ENCODE measurements around the gene EXOC6B. TPM values are rescaled to one million over a fixed set of nuclear protein-coding genes. Genes with fewer than 3 reads are reported as not detected.

Gene EXOC6B
- total and polyA plus RNA-seq, 10 of the 15 experiments (the other 5 are each of a cell fraction or from before 2014, with no cell fraction given), result 0.23 to 2.2 (median 1.2) TPM

DNA sequence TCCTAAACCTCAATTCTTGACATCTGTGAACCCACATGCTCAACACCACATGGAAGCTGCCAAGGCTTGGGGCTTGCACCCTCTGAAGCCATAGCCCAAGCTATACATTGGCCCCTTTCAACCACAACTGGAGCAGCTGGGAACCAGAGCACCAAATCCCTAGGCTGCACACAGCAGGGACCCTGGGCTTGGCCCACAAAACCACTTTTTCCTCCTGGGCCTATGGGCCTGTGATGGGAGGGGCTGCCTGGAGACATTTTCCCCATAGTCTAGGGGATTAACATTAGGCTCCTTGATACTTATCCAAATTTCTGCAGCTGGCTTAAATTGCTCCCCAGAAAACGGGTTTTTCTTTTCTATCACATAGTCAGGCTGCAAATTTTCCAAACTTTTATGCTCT lies 40.3 kb downstream of the EXOC6B start:
- RAD21 ChIA-PET (ENCODE audit: unreplicated experiment), result no interaction called here
- ATAC-seq, result no peak
- no peak for TF ChIP-seq ZZZ3 (IDR thresholded peaks at IDR 0.05; ENCODE audit: control insufficient read depth, insufficient read length, low read depth)

DNA sequence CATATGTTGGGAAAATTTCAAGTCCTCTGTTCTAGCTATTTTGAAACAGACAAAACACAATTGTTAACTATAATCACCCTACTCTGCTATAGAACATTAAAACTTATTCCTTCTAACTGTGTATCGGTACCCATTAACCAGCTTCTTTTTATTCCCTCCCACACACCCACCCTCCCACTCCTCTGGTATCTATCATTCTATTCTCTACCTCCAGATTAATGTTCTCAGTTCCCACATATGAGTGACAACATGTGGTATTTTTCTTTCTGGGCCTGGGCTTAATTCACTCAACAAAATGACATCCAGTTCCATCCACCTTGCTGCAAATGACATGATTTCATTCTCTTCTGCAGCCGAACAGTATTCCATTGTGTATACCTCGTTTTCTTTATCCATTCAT lies 43.3 kb downstream of the EXOC6B start:
- FAIRE-seq, result no peak
- RAD21 ChIA-PET (ENCODE audit: unreplicated experiment), result no interaction called here
- CTCF ChIA-PET, result interaction anchor here (1.0 kb wide), 1 partner anchor 77 kb away, joined by 5 read pairs; no protein-coding TSS in a partner anchor

More for the DNA sequence above, 40.3 kb downstream of the EXOC6B start:
- 0% methylated on average over 1 of the region's 1 CpG for WGBS (ENCODE audit: insufficient coverage, insufficient replicate concordance, low lambda C conversion rate, missing lambda C conversion rate)
- Histone ChIP-seq H2AFZ (ENCODE audit: control insufficient read depth, low read depth, low read length) (no peak overlapping the region), H3K4me2 (ENCODE audit: control insufficient read depth, insufficient read depth) (no peak overlapping the region), H3K4me3 (no peak overlapping the region), H3K9me3 (replicated peaks; ENCODE audit: control insufficient read depth, insufficient read depth, low read length) (no peaks in the 10 kb centered on the region), H3K36me3 (ENCODE audit: control insufficient read depth in 2 of 2, insufficient read depth in 2 of 2, low read length in 1 of 2) (no peaks in the 10 kb centered on the region), H3K27me3 (replicated peaks in 1 of 2; ENCODE audit: control insufficient read depth in 2 of 2, insufficient read depth in 2 of 2, low read length in 1 of 2) (no peaks in the 10 kb centered on the region), H4K20me1 (ENCODE audit: control insufficient read depth, insufficient read depth) (no peaks in the 10 kb centered on the region), H3K4me1 (ENCODE audit: control insufficient read depth, insufficient read depth, low read length) (no peaks in the 10 kb centered on the region), H3K9ac (ENCODE audit: control insufficient read depth, insufficient read depth, low read length) (no peak overlapping the region), H3K79me2 (ENCODE audit: control insufficient read depth, insufficient read depth, low read length) (no peaks in the 10 kb centered on the region), H3K27ac (ENCODE audit: control insufficient read depth, insufficient read depth) (no peak overlapping the region)
- in situ Hi-C loops (cut with MboI) (no loop called here), intact Hi-C loops (cut with micrococcal nuclease; ENCODE audit: unreplicated experiment) (no loop called here)
- no TSS peak for BruUV-seq (replicated peaks)
- CTCF ChIA-PET, result no interaction called here
- FAIRE-seq (no peak), DNase-seq (ENCODE audit: low read depth, low spot score) (no peak)
- POLR2A ChIA-PET, result no interaction called here
- SMC1A ChIA-PET (ENCODE audit: uncharacterized antibody, unreplicated experiment), result interaction anchor here (0.6 kb wide), 1 partner anchor 136 kb away, joined by 3 read pairs; no protein-coding TSS in a partner anchor

More for the DNA sequence above, 43.3 kb downstream of the EXOC6B start:
- no peak for TF ChIP-seq CUX1 (IDR thresholded peaks at IDR 0.05; ENCODE audit: insufficient replicate concordance, low read depth, low read length)
- no peak for TF ChIP-seq RAD51 (IDR thresholded peaks at IDR 0.05)
- no peak for TF ChIP-seq ZSCAN29 (IDR thresholded peaks at IDR 0.05)
- no peak for TF ChIP-seq MTA2 (IDR thresholded peaks at IDR 0.05; ENCODE audit: low read depth)
- TF ChIP-seq SKIL (IDR thresholded peaks at IDR 0.05; ENCODE audit: low read depth, poor library complexity, severe bottlenecking), result no peak
- TF ChIP-seq LARP7 (IDR thresholded peaks at IDR 0.05), result no peak
- no peak for TF ChIP-seq CBX5 (IDR thresholded peaks at IDR 0.05; ENCODE audit: low read depth)
- no peak for TF ChIP-seq ESRRA (IDR thresholded peaks at IDR 0.05; ENCODE audit: low read length)
- no peak for TF ChIP-seq CHD4 (IDR thresholded peaks at IDR 0.05)
- no peak for TF ChIP-seq KAT2A (conservative IDR thresholded peaks at IDR 0.05; ENCODE audit: control insufficient read depth, low read depth, low read length)
- intact Hi-C loops (cut with micrococcal nuclease; ENCODE audit: unreplicated experiment), result no loop called here
- no peaks in the 10 kb centered on the region for H3K36me3 ChIP-seq (ENCODE audit: control insufficient read depth in 2 of 2, insufficient read depth in 2 of 2, low read length in 1 of 2)
- H3K79me2 ChIP-seq (ENCODE audit: control insufficient read depth, insufficient read depth, low read length), result no peaks in the 10 kb centered on the region
- no TSS peak for BruUV-seq (replicated peaks)
- no peak for ATAC-seq
- in situ Hi-C loops (cut with MboI), result no loop called here
- ChIA-PET POLR2A (interaction anchor here (0.7 kb wide), 1 partner anchor 11 kb away, joined by 3 read pairs; no protein-coding TSS in a partner anchor), SMC1A (ENCODE audit: uncharacterized antibody, unreplicated experiment) (no interaction called here)
- H3K4me1 ChIP-seq (ENCODE audit: control insufficient read depth, insufficient read depth, low read length), result no peaks in the 10 kb centered on the region
- H3K9ac ChIP-seq (ENCODE audit: control insufficient read depth, insufficient read depth, low read length), result no peak overlapping the region
- H3K4me3 ChIP-seq, result no peak overlapping the region
- no peaks in the 10 kb centered on the region for H4K20me1 ChIP-seq (ENCODE audit: control insufficient read depth, insufficient read depth)
- H3K9me3 ChIP-seq (replicated peaks; ENCODE audit: control insufficient read depth, insufficient read depth, low read length), result no peaks in the 10 kb centered on the region
- H3K27ac ChIP-seq (ENCODE audit: control insufficient read depth, insufficient read depth), result no peak overlapping the region
- H2AFZ ChIP-seq (ENCODE audit: control insufficient read depth, low read depth, low read length), result no peak overlapping the region
- 65% methylated on average over 3 of the region's 3 CpGs for WGBS (ENCODE audit: insufficient coverage, insufficient replicate concordance, low lambda C conversion rate, missing lambda C conversion rate)
- no peak overlapping the region for H3K4me2 ChIP-seq (ENCODE audit: control insufficient read depth, insufficient read depth)
- H3K27me3 ChIP-seq (replicated peaks in 1 of 2; ENCODE audit: control insufficient read depth in 2 of 2, insufficient read depth in 2 of 2, low read length in 1 of 2), result no peaks in the 10 kb centered on the region
- no peak for DNase-seq (ENCODE audit: low read depth, low spot score)

Data from GM12878 (cell line).